HS-5 (cell line): ENCODE measurements around the gene LZTS2.

ENCODE experiments used
- DNase-seq: peaks from one replicate; pipeline ENCODE4 v3.0.0-alpha.2; 2012; ENCODE audit warnings: low read depth

The LZTS2 gene

GRCh38 chr10:100998991-100999741 is 442 bp upstream of the LZTS2 start:
- no peak for DNase-seq

- no peak for DNase-seq
Observed at GRCh38 chr10:101000127-101000914, 713 bp downstream of the LZTS2 start.

GRCh38 chr10:101000915-101001658 is 1.5 kb downstream of the LZTS2 start:
- no peak for DNase-seq

- no peak for DNase-seq
Observed at GRCh38 chr10:101001659-101002035, 2.0 kb downstream of the LZTS2 start.

- no peak for DNase-seq
Observed at GRCh38 chr10:101002456-101002855, 2.8 kb downstream of the LZTS2 start.

- no peak for DNase-seq
Observed at GRCh38 chr10:101003639-101004206, 4.1 kb downstream of the LZTS2 start.

GRCh38 chr10:101005361-101005760 is 5.8 kb downstream of the LZTS2 start:
- no peak for DNase-seq

GRCh38 chr10:101005869-101006567 is 6.4 kb downstream of the LZTS2 start:
- no peak for DNase-seq

- no peak for DNase-seq
Observed at GRCh38 chr10:101006593-101007098, 7.0 kb downstream of the LZTS2 start.

- DNase-seq = no peak
Observed at GRCh38 chr10:101007099-101007711, 7.6 kb downstream of the LZTS2 start.

- DNase-seq = no peak
Observed at GRCh38 chr10:101007915-101008822, 8.6 kb downstream of the LZTS2 start.

GRCh38 chr10:101008823-101009423 is 9.3 kb downstream of the LZTS2 start:
- DNase-seq = no peak

GRCh38 chr10:101010329-101010728 is 10.7 kb downstream of the LZTS2 start:
- DNase-seq = no peak

GRCh38 chr10:101011517-101012423 is 12.2 kb downstream of the LZTS2 start:
- DNase-seq = no peak

- peak; percentile 88 for DNase-seq
Observed at GRCh38 chr10:101012525-101013364, 13.1 kb downstream of the LZTS2 start.

- no peak for DNase-seq
Observed at GRCh38 chr10:101013365-101013825, 13.8 kb downstream of the LZTS2 start.

- DNase-seq = no peak
Observed at GRCh38 chr10:101014230-101014884, 14.7 kb downstream of the LZTS2 start.
